ENCODE data around the gene CCR2. TPM values are rescaled to one million over a fixed set of nuclear protein-coding genes. Genes with fewer than 3 reads are reported as not detected.

The CCR2 gene
- total RNA-seq, 2 donors from 2014 or later, result 1.5 to 3.0 TPM

DNA sequence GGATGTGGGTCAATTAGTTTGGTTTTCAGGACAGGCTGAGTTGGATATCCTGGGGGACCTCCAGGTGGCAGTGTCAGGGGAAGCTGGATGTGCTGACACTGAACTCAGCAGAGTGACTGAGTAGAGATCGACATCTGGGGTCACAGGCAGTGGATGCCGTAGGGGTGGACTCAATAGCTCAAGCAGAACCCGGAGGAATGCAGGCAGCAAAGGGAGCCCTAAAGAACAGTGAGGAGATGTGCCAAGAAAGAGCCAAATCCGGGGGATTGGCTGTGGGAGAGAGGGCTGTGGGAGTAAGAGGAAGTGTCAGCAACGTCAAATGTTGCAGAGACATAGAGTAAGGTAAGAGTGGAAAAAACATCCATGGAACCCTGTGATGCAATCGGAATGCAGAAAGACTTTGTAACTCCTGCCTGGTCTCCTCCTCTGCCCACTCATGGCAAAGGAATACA lies 41.3 kb downstream of the CCR2 start:
- no peaks in the 10 kb centered on the region for H3K27me3 ChIP-seq
- no peaks in the 10 kb centered on the region for H3K4me1 ChIP-seq
- DNase-seq, result no peak
- H3K4me3 ChIP-seq, result no peak overlapping the region
- no peak overlapping the region for H3K27ac ChIP-seq
- H3K9me3 ChIP-seq, result no peaks in the 10 kb centered on the region
- TF ChIP-seq, protein P1, sequence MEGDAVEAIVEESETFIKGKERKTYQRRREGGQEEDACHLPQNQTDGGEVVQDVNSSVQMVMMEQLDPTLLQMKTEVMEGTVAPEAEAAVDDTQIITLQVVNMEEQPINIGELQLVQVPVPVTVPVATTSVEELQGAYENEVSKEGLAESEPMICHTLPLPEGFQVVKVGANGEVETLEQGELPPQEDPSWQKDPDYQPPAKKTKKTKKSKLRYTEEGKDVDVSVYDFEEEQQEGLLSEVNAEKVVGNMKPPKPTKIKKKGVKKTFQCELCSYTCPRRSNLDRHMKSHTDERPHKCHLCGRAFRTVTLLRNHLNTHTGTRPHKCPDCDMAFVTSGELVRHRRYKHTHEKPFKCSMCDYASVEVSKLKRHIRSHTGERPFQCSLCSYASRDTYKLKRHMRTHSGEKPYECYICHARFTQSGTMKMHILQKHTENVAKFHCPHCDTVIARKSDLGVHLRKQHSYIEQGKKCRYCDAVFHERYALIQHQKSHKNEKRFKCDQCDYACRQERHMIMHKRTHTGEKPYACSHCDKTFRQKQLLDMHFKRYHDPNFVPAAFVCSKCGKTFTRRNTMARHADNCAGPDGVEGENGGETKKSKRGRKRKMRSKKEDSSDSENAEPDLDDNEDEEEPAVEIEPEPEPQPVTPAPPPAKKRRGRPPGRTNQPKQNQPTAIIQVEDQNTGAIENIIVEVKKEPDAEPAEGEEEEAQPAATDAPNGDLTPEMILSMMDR (IDR thresholded peaks at IDR 0.05), result no peak
- intact Hi-C loops (cut with DNase I), result no loop called here
- no peaks in the 10 kb centered on the region for H3K36me3 ChIP-seq
- H3K9ac ChIP-seq (ENCODE audit: low read depth in 2 of 2, low read length in 2 of 2), result no peak overlapping the region

GRCh38 chr3:46395766-46396530 lies 42.0 kb downstream of the CCR2 start:
- Histone ChIP-seq H3K4me1 (no peaks in the 10 kb centered on the region), H3K9me3 (no peaks in the 10 kb centered on the region), H3K36me3 (no peaks in the 10 kb centered on the region), H3K4me3 (no peak overlapping the region), H3K9ac (ENCODE audit: low read depth in 2 of 2, low read length in 2 of 2) (no peak overlapping the region), H3K27ac (no peak overlapping the region), H3K27me3 (no peaks in the 10 kb centered on the region)
- intact Hi-C loops (cut with DNase I), result no loop called here
- TF ChIP-seq, protein P1 (IDR thresholded peaks at IDR 0.05), result no peak
- no peak for DNase-seq

DNA sequence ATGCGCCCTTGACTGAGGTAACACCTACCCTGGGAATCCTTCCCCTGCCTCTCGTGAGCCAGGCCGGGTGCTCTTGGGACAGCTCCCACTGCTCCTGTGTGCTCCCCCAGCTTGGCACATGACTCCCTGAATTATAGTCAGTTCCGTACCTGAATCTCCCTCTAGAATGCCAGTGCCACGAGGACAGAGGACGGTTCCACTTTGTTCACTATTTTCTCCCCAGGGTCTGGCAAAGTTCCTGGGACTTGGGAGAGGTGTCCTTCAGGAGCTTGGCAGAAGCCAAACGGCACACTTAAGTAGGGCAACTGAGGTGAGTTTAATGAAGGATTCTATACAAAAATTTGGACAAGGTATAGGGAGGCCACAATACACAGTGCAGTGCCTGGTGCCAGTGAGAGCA lies 43.2 kb downstream of the CCR2 start:
- no peaks in the 10 kb centered on the region for H3K27me3 ChIP-seq
- H3K4me1 ChIP-seq, result no peaks in the 10 kb centered on the region
- no peak overlapping the region for H3K27ac ChIP-seq
- DNase-seq, result no peak
- no peaks in the 10 kb centered on the region for H3K36me3 ChIP-seq
- H3K4me3 ChIP-seq, result no peak overlapping the region
- TF ChIP-seq, protein P1 (IDR thresholded peaks at IDR 0.05), result no peak
- no peaks in the 10 kb centered on the region for H3K9me3 ChIP-seq
- intact Hi-C loops (cut with DNase I), result no loop called here
- H3K9ac ChIP-seq (ENCODE audit: low read depth in 2 of 2, low read length in 2 of 2), result no peak overlapping the region

DNA sequence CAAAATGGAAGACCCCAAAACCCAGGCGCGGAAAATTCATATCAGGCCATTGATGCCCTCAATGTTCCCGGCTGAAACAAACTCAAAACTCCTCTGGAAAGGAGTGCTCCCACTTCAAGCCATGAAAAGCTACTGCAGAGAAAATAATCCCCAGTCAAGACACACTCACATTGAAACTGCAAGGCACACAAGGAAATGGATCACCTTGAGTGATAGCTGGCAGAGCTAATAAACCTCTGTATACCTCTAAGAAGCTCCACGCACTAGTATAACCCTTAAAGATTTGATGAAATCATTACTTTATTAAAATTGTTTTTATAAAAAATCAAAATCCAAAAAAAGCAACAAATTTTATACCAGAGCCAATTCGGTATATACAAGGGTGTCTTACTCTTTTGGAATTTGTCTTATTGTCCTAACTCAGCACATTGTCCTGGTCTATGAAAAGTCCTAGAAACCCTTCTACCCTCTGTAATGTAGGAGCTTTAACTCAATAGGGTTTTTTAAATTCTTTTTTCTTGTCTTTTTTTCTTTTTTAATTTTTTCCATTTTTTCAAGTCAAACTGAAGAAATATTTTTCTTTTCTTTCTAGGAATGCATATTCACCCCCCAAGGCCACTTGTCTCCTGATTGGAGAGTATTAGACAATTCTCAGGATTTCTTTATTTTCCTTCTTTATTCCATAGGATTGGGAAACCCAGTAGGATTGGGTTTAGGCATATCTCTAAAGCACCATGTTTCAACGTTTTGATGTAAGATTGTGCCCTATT lies 44.5 kb downstream of the CCR2 start:
- no peaks in the 10 kb centered on the region for H3K9me3 ChIP-seq
- H3K27ac ChIP-seq, result no peak overlapping the region
- no peaks in the 10 kb centered on the region for H3K36me3 ChIP-seq
- TF ChIP-seq, protein P1 (IDR thresholded peaks at IDR 0.05), result no peak
- H3K4me1 ChIP-seq, result no peaks in the 10 kb centered on the region
- no peaks in the 10 kb centered on the region for H3K27me3 ChIP-seq
- intact Hi-C loops (cut with DNase I), result no loop called here
- no peak overlapping the region for H3K9ac ChIP-seq (ENCODE audit: low read depth in 2 of 2, low read length in 2 of 2)
- no peak for DNase-seq
- H3K4me3 ChIP-seq, result no peak overlapping the region

DNA sequence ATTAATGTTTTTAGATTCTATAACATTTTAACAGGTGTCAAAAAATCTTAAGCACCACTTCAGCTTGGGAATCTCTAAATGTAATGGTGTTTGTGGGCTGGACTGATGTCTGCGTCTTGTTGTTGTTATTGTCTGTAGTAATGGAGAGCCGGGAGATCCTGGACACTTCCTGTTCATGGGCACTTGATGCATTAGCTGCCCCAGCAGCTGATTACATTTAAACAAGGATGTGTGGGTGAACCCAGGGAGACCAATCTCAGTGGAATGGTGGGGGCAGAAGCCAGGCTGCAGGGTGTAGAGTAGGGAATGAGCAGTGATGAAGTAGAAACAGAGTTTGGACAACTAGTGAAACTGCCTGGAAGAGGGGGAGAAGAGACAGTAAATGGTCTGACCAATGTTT lies 45.2 kb downstream of the CCR2 start:
- Histone ChIP-seq H3K27me3 (no peaks in the 10 kb centered on the region), H3K9ac (ENCODE audit: low read depth in 2 of 2, low read length in 2 of 2) (no peak overlapping the region), H3K4me3 (no peak overlapping the region), H3K27ac (no peak overlapping the region), H3K4me1 (no peaks in the 10 kb centered on the region), H3K36me3 (no peaks in the 10 kb centered on the region), H3K9me3 (no peaks in the 10 kb centered on the region)
- intact Hi-C loops (cut with DNase I), result no loop called here
- TF ChIP-seq, protein P1 (IDR thresholded peaks at IDR 0.05), result no peak
- no peak for DNase-seq

All from colonic mucosa (tissue), 4 donors.